ENCODE measurements around the gene NECTIN2.

NECTIN2 gene

GRCh38 chr19:44866664-44867063 is 20.6 kb downstream of the NECTIN2 start:
- Histone ChIP-seq H3K27ac (no peak overlapping the region), H3K9me3 (ENCODE audit: severe bottlenecking) (no peaks in the 10 kb centered on the region), H3K27me3 (ENCODE audit: insufficient read depth, low read depth, severe bottlenecking) (no peaks in the 10 kb centered on the region), H3K4me3 (ENCODE audit: low read depth, low read length) (no peak overlapping the region), H3K36me3 (peaks cover 43% of the 10 kb centered on the region)
- no peak for DNase-seq
- TF ChIP-seq CTCF (IDR thresholded peaks at IDR 0.05; ENCODE audit: low read depth, low read length) = no peak

- Histone ChIP-seq H3K36me3 (peaks cover 49% of the 10 kb centered on the region), H3K27ac (no peak overlapping the region), H3K27me3 (ENCODE audit: insufficient read depth, low read depth, severe bottlenecking) (no peaks in the 10 kb centered on the region), H3K4me3 (ENCODE audit: low read depth, low read length) (no peak overlapping the region), H3K9me3 (ENCODE audit: severe bottlenecking) (no peaks in the 10 kb centered on the region)
- no peak for TF ChIP-seq CTCF (IDR thresholded peaks at IDR 0.05; ENCODE audit: low read depth, low read length)
- DNase-seq = no peak
These were observed 21.5 kb downstream of the NECTIN2 start for GRCh38 chr19:44867578-44867977.

GRCh38 chr19:44869733-44870470 is 23.8 kb downstream of the NECTIN2 start:
- no peak overlapping the region for H3K27ac ChIP-seq
- no peak for TF ChIP-seq CTCF (IDR thresholded peaks at IDR 0.05; ENCODE audit: low read depth, low read length)
- no peaks in the 10 kb centered on the region for H3K27me3 ChIP-seq (ENCODE audit: insufficient read depth, low read depth, severe bottlenecking)
- no peaks in the 10 kb centered on the region for H3K9me3 ChIP-seq (ENCODE audit: severe bottlenecking)
- no peak overlapping the region for H3K4me3 ChIP-seq (ENCODE audit: low read depth, low read length)
- no peak for DNase-seq
- H3K36me3 ChIP-seq = peaks cover 67% of the 10 kb centered on the region

- no peak for TF ChIP-seq CTCF (IDR thresholded peaks at IDR 0.05; ENCODE audit: low read depth, low read length)
- no peaks in the 10 kb centered on the region for H3K9me3 ChIP-seq (ENCODE audit: severe bottlenecking)
- no peaks in the 10 kb centered on the region for H3K27me3 ChIP-seq (ENCODE audit: insufficient read depth, low read depth, severe bottlenecking)
- H3K27ac ChIP-seq = no peak overlapping the region
- DNase-seq = no peak
- H3K4me3 ChIP-seq (ENCODE audit: low read depth, low read length) = no peak overlapping the region
- H3K36me3 ChIP-seq = peaks cover 65% of the 10 kb centered on the region
These were observed 25.7 kb downstream of the NECTIN2 start for GRCh38 chr19:44871809-44872208.

- no peaks in the 10 kb centered on the region for H3K9me3 ChIP-seq (ENCODE audit: severe bottlenecking)
- no peak overlapping the region for H3K4me3 ChIP-seq (ENCODE audit: low read depth, low read length)
- DNase-seq = no peak
- H3K36me3 ChIP-seq = peaks cover 57% of the 10 kb centered on the region
- H3K27ac ChIP-seq = no peak overlapping the region
- no peaks in the 10 kb centered on the region for H3K27me3 ChIP-seq (ENCODE audit: insufficient read depth, low read depth, severe bottlenecking)
- TF ChIP-seq CTCF (IDR thresholded peaks at IDR 0.05; ENCODE audit: low read depth, low read length) = no peak
These were observed 26.6 kb downstream of the NECTIN2 start for GRCh38 chr19:44872661-44873060.

- Histone ChIP-seq H3K4me3 (ENCODE audit: low read depth, low read length) (no peak overlapping the region), H3K9me3 (ENCODE audit: severe bottlenecking) (no peaks in the 10 kb centered on the region), H3K36me3 (peaks cover 60% of the 10 kb centered on the region), H3K27me3 (ENCODE audit: insufficient read depth, low read depth, severe bottlenecking) (no peaks in the 10 kb centered on the region), H3K27ac (peak overlapping the region; percentile 95; the same call in 1 of the 2 replicates)
- DNase-seq = no peak
- no peak for TF ChIP-seq CTCF (IDR thresholded peaks at IDR 0.05; ENCODE audit: low read depth, low read length)
These were observed 28.2 kb downstream of the NECTIN2 start for GRCh38 chr19:44874317-44874716.
